GM12872 (cell line): Measurements from ENCODE around the gene TERB1.

ENCODE experiments used
- TF ChIP-seq, protein P1 (sequence below): IDR thresholded peaks from 3 replicates; pipeline ENCODE4 v1.5.1; 2011; ENCODE audit warnings: low read depth, mild to moderate bottlenecking, low read length, moderate library complexity; ENCODE audit not compliant: insufficient read depth

The TERB1 gene

DNA sequence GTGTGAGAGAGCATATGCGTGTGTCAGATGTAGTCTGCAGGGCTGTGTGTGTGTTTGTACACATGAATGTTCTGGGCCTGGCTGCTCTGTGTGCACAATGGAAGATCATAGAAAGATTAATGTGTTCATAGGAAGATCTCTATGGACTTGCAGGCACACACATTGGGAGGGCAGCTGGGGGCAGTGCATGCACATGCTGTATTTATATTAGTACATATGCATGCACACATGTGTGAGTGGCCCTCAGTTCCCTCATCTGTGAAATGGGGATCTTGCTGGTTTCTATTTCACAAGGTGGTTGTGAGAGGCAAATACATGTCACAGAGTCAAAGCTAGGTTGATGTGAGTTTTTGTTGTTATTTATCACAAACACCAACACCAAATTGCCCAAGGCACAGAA, 44.9 kb upstream of the TERB1 start:
- TF ChIP-seq, protein P1, sequence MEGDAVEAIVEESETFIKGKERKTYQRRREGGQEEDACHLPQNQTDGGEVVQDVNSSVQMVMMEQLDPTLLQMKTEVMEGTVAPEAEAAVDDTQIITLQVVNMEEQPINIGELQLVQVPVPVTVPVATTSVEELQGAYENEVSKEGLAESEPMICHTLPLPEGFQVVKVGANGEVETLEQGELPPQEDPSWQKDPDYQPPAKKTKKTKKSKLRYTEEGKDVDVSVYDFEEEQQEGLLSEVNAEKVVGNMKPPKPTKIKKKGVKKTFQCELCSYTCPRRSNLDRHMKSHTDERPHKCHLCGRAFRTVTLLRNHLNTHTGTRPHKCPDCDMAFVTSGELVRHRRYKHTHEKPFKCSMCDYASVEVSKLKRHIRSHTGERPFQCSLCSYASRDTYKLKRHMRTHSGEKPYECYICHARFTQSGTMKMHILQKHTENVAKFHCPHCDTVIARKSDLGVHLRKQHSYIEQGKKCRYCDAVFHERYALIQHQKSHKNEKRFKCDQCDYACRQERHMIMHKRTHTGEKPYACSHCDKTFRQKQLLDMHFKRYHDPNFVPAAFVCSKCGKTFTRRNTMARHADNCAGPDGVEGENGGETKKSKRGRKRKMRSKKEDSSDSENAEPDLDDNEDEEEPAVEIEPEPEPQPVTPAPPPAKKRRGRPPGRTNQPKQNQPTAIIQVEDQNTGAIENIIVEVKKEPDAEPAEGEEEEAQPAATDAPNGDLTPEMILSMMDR: no peak

DNA sequence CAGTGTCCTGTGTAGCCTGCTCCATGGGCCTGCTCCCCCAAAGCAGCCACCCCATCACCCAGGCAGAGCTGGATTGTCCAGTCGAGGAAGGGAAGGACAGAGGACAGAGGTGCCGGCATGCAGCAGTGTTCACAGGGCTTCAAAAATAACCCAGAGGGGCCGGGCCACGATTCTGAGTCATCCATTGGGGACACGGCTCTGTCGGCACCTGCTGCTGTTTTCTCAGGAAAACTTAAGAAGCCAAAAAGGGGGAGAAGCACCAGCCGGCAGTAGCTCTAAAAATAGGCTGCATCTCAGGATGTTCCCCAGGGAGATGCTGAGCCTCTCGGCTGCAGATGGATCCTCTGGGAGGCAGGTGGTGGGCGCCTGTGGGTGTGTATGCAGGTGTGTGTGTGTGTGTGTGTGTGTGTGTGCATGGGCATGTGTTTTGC, 44.4 kb upstream of the TERB1 start:
- TF ChIP-seq, protein P1: no peak

DNA sequence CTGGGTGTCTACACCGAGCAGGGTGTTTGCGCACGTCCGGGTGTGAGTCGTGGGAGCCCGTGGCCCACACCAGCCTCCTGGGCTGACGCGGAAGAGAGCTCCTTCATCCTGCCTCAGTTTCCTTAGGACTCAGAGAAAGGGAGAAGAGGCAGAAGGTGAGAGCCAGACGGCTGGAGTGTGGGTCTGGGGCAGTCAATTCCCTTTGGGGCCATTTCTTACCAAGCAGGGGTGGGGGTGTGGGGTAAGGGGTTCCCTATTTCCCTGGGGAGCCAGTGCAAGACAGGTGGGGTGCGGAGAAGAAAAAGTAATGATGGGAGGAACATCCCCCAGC, 43.7 kb upstream of the TERB1 start:
- TF ChIP-seq, protein P1: no peak

DNA sequence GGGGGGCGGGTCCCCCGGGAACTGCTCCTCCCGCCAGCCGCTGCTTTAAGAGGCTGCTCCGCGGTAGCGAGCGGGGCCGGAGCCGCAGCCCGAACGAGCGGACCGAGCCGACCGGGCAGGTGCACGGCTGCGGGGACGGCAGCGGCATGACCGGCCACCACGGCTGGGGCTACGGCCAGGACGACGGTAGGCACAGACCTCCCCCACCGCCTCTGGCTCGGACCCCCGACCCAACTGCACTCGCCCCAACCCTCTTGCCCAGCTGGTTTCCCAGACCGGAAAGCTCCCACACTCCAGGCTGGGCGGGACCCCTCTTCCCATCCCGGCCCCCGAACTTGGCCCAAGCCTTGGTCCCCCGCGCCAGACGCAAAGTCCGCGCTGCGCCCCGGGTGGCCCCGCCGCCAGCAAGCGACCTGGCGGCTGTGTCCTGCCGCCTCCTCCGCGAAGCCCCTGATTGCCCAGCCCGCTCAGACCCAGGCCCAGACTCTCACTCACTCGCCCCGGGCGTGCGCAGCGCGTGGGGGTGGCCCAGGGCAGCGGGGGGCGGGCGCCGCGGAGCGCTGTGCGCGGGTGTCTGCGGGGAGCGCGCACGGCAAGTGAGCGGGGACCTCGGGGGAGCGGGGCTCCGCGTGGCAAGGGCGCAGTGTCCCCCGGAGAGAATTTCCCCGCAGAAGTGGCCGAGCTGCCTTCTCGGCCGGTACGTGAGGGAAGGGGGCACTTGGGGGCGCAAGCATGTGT, 43.1 kb upstream of the TERB1 start, which contains the start of gene CA7:
TSS of gene CA7 (plus strand) at position 73 of the 738 bp plus-strand sequence. CDS start at position 147, 74 bp downstream.
- TF ChIP-seq, protein P1: no peak

DNA sequence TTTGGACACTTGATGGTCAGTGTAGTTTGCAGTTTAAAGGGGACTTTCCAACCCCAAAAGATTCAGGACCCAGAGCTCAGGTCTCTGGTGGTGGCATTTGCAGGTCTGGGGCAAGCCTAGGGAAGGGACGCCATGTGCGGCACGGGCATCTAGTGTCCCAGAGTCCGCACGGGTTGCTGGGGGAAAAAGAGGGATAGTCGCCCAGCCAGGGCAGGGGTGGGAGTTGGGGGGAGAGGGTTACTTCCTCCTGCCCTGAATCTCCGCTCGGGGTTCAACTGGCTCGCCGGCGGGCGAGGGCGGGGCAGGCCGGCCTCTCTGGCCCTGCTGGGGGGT, 42.6 kb upstream of the TERB1 start:
- TF ChIP-seq, protein P1: no peak

DNA sequence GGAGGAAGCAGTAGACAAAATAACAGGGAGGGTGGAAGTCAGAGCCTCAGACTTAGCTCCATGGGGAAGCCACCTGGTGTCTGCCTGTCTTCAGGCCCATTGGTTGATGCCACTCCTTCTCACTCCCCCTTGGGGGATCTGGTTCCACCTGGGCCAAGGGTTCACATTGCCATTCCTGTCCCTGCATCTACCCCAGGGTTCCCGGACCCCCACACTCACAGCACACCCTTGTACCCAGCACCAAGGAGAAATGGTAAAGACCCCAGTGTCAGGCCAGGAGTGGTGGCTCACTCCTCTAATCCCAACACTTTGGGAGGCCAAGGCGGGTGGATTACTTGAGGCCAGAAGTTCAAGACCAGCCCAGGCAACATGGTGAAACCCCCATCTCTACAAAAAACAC, 41.8 kb upstream of the TERB1 start:
- TF ChIP-seq, protein P1: no peak

DNA sequence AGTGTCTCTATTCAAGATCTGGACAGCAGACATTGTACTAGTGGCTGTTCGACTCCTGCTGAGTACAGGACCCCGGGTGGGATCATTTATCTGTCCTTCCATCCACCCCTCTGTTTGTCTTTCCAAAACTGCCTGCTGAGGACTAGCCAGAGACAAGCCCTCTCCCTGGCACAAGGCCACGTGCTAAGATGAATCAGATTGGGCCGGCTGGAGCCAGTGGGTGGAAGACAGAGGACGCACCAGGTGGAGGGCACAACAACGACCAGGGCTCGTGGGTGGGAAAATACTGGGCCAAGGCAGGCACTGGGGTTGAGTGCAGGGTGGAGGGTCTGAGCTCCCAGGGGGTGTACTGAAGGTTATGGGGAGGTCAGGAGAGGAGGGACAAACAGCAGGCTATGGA, 41.4 kb upstream of the TERB1 start:
- TF ChIP-seq, protein P1: no peak
